LNCaP clone FGC (cell line): Measurements from ENCODE around the gene MCTP2.
A peak's percentile ranks its signal among the peaks of the same experiment; 100 is the strongest.

Source experiments
- DNase-seq: peaks from one replicate; pipeline ENCODE4 v3.0.0-alpha.2; 2011; ENCODE audit warnings: low read depth
- H3K4me3 ChIP-seq: 2 replicates; pipeline ENCODE4 v1.5.1; 2011; ENCODE audit warnings: mild to moderate bottlenecking, low read depth, low read length, control low read depth
- TF ChIP-seq, protein P1 (sequence below): IDR thresholded peaks from 2 replicates; pipeline ENCODE4 v1.5.1; 2012; ENCODE audit warnings: mild to moderate bottlenecking; ENCODE audit not compliant: control insufficient read depth, insufficient read depth; ENCODE audit errors: extremely low read depth

Gene MCTP2

DNA sequence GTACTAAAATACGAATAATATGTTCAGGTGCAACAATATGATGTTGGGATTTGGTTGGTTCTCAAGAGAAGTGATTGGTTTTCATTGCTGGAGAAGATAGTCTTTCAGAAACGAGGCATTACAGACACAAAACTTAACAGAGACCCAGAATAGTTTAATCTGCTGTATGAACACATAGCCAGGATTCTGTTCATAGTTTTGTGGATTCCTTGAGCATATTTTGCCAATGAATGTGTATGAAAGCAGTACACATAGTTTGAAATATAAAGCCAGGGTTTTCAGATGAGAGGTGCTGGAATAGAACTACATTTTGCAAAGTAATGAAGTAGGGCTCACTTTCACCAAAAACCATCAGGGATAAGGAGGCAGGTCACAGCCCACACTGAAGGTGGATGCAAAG lies 5.7 kb upstream of the MCTP2 start:
- no peak overlapping the region for H3K4me3 ChIP-seq
- DNase-seq: no peak
- TF ChIP-seq, protein P1, sequence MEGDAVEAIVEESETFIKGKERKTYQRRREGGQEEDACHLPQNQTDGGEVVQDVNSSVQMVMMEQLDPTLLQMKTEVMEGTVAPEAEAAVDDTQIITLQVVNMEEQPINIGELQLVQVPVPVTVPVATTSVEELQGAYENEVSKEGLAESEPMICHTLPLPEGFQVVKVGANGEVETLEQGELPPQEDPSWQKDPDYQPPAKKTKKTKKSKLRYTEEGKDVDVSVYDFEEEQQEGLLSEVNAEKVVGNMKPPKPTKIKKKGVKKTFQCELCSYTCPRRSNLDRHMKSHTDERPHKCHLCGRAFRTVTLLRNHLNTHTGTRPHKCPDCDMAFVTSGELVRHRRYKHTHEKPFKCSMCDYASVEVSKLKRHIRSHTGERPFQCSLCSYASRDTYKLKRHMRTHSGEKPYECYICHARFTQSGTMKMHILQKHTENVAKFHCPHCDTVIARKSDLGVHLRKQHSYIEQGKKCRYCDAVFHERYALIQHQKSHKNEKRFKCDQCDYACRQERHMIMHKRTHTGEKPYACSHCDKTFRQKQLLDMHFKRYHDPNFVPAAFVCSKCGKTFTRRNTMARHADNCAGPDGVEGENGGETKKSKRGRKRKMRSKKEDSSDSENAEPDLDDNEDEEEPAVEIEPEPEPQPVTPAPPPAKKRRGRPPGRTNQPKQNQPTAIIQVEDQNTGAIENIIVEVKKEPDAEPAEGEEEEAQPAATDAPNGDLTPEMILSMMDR: no peak

DNA sequence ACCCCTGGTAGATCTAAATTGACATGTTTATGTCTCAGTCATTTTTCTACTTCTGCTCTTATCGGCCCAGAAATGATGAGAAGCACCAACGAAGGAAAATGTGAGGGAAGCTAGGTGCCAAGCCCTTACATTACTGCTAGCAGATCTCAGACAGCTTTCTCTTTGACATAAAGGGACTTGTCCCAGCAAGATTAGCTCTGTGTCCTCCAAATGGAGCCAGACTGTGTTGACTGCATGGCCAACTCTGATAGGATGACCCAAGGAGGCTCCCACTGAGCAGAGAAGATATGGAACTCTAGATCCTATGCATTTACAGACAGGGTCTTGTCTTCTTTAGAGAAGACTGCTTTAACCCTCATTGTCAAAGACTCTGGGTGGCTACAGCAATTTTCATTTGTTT lies 2.8 kb upstream of the MCTP2 start:
- TF ChIP-seq, protein P1: no peak
- H3K4me3 ChIP-seq: no peak overlapping the region

DNA sequence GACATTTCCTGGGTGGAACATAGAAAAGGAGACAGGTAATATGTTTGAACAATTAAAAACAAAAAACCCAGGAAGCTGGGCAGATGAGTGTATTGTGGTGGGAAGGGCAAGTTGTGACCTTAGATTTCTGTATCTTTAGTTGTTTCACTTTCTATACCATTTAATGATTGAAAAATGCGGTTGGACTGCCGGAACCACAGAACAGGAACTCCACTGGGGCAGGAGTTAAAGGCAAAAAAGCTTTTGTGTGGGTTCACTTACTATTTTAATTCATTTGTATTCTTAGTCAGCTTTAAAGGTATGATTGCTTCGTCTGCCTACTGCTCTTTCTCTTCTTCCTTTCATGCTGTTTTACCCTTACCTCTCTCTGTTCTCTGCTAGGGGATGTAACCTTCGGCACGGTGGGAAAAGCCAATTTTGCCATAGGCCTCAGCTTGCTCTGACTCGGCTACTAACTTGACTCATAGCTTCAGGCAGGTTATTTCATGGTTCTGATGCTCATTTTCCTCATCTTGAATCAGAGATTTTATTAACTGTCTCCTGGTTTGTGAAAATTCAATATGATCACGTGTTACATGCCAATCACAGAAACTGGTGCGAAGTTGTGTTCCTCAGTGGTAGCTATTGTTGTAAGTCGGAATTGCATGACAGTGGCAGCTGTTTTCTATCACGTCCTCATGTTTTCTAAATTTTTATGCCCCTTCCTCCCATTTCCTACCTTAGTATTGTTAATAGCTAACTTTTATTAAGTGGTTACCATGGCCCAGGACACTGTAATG lies 1.6 kb upstream of the MCTP2 start:
- peak overlapping the region; percentile 67; the same call in 1 of the 2 replicates for H3K4me3 ChIP-seq
- TF ChIP-seq, protein P1: no peak
- DNase-seq: no peak

More for the DNA sequence above, 2.8 kb upstream of the MCTP2 start:
- DNase-seq: no peak

DNA sequence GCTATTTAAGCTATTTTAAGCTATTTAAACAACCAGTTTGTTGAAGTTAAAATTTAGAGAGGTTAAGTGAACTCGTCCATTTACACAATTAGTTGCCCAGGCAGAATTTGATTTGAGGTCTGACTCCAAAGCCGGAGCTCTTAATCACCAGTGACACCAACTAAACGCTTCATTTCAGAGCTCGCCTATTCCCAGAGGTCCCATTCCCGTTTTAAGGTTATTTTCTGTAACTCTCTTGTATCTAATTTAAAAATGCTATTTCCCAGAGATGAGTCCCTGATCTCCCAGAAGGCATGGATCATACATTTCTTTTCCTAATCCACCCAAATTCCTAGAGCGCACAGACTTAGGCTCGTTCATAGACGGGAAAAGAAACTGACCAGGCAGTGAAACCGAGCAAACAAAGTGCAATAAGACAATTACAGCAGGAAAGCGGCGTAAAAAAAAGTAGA lies 904 bp upstream of the MCTP2 start:
- TF ChIP-seq, protein P1: no peak
- H3K4me3 ChIP-seq: peak overlapping the region; percentile 67
- DNase-seq: no peak

DNA sequence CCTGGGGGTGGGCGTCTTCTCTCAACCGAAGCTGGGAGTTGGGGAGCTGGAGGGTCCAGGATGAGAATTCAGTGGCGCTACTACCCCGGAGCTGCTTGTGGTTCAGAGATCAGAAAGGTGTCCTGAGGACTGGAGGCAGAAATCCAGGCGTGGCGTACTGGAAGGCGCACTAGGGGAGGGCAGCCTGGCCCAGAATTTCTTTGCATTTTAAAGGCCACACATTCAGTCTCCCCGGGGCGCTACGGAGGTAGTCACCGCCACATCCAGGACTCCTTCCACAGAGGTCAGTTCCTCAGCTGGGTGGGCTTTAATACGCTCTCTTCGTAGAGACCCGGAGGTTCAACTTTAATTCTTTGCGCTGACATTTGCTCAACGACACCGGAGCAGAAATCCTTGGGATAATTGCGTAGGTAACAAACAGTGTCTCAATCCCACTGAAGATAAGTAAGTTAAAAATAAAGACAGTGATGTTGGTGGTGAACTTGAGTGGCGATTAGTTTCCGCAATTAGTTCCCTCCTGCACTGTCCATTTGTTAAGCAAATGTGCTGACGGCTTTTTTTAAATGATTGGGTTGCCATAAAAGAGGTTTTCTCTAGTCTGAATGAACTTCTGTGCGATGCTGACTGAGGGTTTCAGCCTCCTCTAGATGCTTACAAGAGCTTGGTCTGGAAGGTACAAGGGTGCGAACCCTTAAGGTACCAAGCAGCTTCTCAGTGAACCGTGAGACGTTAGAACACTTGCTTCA lies 535 bp downstream of the MCTP2 start:
- H3K4me3 ChIP-seq: peak overlapping the region; percentile 67
- no peak for DNase-seq
- TF ChIP-seq, protein P1: 0 out of 2 replicates have a peak, but pooled peaks have one; percentile 2

DNA sequence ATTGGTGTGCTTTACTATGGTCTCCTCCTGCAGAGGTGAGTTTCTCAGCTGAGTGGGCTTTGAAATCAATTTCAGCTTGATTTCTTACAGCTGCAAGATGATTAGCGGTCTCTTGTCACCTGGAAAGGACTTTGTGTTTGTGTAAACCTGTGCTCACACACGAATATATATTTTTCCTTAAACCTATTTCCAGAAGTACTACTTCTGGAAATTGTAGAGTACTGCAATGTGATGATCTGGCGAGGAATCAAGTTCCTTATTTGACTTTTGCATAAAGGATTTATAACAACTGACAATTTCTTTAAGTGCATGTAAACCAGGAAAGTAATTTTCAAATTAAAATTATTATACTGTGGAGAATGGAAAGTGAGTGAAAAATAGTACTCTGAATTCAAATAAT lies 2.1 kb downstream of the MCTP2 start:
- peak overlapping the region; percentile 67 for H3K4me3 ChIP-seq
- TF ChIP-seq, protein P1: no peak
- no peak for DNase-seq

DNA sequence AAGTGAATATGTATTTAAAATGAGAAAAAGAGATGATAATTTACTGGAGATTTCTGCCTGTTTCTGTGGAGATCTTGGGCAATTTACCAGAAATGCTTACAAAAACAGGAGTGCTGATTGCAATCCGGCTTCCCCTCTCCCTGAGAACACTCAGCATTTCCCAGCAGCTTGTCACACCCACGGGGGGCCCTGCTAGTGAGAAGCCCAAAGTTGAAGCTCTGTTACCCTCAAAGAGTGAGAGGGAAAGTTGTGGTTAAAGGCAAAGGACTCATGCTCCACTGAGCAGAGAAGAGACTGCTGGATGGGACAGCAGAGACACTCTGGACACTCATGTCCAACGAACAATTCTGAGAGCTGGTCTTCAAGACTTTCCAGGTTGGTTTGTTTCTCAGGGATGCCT lies 2.9 kb downstream of the MCTP2 start:
- H3K4me3 ChIP-seq: peak overlapping the region; percentile 67
- no peak for DNase-seq
- TF ChIP-seq, protein P1: no peak
